Nucleus accumbens (tissue), 56 donors: Measurements from ENCODE around the gene SLC49A4.

Source experiments
- DNase-seq, 56 donors: peaks; one replicate each; lab custom pipeline; 2025; lab: John Stamatoyannopoulos, UW

SLC49A4 gene

DNA sequence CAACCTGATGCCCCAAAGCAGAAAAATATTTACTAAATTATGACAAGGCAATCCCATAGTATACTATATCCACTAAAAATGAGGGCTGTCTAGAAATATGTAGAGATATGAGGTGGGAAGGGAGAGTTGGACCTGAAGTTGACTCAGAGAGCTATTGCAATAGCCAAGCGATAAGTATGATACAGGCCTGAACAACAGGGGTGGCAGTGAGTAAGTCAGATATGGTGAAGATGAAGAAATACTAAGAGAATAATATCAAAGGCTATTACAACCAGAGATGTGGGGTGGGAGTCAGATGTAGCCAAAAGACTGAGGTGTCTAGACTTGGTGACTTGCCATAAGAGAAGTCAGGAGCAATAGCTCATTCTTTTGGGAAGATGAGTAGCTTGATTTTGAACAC lies 10.4 kb upstream of the SLC49A4 start:
- DNase-seq = no peak

DNA sequence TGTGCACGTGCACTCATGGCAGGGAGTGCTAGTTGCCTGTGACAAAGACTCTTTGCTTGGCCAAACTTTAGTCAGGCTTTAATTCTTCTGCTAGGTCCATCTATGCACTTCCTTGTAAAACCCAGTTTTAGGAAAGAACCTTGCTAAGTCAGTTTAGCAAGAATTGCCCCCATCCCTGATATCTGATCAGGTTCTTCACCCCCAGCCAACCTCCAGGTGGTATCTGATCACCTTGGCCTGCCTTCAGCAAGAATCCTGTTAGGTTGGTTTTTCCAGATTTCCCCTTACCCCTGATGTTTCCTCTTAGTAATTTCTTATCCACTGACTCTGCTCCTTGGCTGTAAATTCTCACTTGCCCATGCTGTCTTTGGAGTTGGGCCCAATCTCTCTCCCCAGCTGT lies 9.6 kb upstream of the SLC49A4 start:
- no peak for DNase-seq

DNA sequence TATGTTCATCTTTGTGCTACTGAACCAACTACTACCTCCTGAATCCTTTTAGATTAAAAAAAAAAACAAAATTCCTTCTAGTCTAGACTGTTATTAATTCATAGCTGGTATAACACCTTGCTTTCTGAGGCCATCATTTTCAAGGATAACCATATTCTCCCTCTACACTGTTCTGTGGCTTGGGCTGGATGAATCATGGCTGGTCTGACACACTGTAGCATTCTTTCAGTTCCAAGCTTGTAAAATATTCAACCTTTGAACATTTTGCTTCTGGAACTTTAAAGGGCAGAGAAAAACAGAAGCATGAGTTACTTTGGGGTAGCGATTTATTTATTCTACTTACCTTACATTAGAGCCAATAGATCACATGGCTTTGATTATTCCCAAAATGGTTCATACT lies 8.8 kb upstream of the SLC49A4 start:
- no peak for DNase-seq

DNA sequence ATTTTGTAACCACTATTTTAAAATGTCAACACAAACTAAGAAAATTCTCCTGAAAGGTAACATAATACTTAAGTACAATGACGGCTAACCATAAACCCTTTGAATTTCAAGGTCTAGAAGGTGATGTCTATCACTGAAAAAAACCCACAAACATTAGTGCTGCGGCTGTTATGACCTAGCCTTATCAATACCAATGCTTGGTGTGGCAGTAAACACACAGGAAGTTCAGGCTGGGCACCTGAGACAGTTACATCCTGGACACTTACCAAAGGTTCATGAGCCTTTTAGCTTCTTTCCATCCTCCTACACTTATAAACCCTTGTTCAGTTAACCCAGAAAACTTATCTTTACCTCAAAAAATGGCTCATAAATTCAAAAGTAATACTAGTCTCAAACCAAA lies 7.0 kb upstream of the SLC49A4 start:
- DNase-seq = no peak

DNA sequence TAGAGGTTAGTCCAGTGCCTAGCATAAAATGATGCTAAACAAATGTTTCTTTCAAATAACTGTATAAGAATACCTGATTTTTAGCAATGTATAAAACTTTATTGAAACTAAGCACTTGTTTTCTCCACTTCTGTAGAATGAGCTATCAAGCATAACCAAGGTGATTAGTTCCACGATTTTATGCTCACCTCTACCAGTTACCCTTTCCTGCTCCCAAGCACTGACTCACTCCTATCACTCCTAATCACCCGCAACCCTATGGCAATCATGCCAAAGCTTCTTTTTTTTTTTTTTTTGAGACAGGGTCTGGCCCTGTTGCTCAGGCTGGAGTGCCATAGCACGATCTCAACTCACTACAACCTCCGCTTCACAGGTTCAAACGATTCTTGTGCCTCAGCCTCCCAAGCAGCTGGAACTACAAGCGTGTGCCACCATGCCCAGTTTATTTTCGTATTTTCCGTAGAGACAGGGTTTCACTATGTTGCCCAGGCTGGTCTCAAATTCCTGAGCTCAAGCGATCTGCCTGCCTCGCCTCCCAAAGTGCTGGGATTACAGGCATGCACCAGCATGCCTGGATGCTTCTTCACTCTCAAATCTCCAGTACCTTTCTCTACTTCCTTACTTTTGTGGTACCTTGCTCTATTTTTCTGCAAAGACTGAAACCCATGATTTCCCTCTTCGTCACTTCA lies 5.1 kb upstream of the SLC49A4 start:
- DNase-seq = no peak

DNA sequence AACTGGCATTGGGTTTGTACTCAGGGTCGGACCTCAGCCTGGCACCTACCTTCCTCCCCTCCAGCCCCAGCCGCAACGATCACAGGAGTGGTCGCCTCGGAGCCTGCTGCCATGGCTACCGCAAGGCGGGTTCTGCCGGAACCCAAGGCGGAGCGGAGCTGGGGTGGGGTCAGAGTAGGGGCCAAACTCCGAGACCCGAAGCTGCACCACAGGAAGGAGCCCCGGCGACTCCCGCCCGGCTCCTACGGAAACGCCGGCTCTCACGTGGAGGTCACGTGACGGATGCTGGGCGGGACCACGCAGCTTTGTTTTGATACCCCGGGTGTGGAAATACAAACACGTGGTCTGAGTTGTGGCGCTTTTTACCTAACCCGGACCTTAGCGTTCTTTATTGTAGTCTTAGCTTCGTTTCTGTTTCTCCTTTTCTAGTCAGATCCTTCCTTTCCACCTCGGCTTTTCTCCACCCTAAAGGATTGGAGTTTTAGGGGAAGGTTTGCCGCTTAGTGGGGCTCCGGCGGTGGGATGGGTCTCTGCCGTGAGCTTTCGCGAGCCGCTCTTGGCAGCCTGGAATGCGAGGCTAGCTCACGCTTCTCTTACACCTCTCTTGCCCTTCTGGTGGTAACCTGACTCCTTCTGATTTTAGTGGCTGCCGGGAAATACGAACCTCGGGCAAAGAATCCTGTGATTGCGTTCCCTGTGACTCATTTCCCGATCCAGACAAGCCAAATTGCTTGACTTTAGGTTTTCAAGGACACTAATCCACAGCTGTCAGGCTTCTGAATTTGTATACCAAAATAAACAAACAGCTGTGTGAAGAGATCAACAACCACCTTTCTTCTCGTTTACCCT lies 1.1 kb upstream of the SLC49A4 start, which contains the start of gene HSPBAP1:
HSPBAP1 (minus strand) TSS at position 264 of the 849 bp plus-strand sequence; CDS start at position 113, 151 bp downstream.
- no peak for DNase-seq

DNA sequence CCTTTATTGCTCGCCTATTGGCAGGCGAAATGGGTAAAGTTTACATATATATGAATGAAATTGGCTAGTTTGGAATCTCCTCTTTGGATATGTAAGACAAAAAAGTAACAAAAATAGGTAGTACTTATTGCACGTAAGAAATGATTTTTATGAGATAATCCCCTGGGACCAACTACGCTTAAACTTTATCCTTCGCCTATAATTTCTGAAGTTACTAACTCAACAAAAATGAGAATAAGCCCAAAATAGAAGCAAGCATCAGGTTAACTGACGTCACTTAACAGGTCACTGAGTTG lies 438 bp upstream of the SLC49A4 start:
- no peak for DNase-seq

DNA sequence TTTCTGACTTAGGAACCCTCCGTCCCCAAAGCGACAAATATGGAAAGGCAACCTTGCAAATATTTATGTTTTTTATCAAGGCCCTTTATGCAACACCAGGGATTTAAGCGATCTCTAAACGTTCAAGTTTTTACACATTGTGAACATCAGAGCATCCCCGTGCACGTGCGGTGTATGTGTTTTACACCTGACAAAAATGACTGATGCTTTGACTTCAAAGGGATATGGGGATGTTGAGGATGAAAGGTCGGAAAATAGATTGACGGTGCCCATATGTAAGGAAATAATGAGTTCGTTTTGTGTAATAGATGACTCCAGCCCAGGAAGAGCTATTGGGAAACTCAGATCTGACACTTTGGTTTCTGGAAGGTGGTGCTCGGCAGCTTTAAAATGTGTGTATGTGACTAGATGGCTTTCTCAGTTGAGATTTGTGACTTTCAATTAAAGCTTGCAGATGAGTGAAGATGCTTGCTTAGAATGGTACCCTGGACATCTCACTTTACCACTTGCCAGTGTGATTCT lies 866 bp downstream of the SLC49A4 start:
- no peak for DNase-seq

DNA sequence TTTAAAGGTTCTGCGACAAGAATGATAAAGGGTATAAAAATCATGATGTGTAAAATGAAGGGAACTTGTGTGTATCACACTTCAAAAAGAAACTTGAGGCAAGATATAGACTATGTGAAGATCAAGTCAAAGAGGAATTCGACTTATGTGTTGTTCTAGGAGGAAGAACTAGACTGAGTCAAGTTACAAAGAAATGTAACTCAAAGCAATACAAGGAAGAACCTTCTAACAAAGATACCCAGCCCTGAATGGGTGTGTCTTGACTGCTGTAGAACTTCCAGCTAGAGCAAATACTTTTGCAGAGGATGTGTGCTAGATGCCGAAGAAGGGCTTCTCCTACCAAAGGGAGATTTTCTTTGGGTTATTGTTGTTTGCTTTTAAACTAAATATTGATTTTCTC lies 2.4 kb downstream of the SLC49A4 start:
- DNase-seq = no peak

DNA sequence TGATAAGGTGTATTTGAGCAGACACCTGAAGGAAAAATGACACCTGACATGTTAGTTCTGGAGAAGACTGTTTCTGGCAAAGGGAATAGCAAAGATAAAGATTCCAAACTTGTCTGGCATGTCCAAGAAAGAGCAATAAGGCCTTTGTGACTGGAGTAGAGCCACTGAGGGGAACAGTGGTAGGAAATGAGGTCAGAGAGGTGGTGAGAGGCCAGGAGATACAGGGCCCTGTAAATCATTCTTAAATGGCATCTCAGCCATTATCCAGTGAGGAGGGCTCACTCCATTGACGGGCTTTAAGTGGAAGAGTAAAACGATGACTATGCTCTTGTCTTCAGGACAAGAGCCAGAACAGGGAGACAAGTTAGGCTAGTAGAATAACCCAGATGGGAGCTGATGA lies 4.5 kb downstream of the SLC49A4 start:
- no peak for DNase-seq

DNA sequence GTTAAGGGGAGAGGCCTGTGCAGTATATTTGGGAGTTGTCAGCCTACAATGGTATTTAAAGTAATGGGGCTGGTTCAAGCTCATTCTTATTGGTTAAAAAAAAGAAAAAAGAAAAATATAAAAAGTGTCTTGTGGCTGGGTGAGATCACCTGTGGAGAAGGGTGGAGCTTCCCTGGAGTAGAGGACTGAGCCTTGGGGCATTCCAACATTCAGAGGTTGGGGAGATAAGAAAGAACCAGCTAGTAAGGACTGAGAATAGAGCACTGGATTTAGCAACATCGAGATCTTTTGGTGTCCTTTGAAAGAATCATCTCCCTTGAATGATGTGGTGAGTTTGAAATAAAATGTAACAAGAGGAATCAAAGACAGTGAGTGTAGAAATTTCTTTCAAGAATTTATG lies 5.2 kb downstream of the SLC49A4 start:
- DNase-seq = no peak

DNA sequence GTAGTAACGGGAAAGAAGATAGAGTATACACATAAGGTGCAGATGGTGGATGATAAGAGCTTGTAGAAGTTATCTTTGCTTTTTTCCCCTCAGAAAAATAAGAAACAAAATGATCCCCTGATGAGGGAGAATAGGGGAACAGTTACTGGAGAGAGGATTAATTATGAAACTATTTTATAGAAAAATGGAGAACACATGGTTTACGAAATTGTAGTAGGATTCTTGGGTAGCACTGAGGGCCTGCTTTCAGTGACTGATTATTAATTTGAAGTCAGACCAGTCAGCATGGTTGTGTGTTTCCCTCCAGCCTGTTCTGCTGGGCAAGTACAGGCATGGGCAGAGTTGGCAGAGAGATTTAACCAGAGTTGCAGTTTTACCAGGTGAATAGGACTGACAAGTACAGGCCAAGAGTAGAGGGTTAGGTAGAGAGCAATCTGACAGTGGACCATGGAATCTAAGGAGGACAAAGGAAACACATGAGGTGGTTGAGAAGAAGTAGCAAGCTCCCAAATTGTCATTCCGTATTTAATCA lies 5.9 kb downstream of the SLC49A4 start:
- DNase-seq = no peak

DNA sequence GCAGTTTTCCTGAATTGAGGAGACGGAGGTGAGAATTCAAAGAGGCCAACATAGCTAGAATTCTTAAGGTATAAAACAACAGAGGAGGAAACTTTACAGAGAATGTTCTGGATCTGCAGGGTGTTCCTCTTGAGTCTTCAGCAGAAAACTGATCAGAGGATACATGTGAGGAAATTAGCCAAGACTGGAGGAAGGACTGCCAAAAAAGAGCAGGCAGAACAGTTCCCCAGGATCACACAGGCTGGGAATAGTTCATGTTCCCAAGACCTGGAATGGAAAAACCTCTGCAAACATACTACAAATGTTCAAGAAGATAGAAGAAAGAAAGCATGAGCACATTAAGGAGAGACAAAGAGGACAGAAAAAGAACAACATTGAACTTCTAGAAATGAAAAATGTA lies 7.5 kb downstream of the SLC49A4 start:
- no peak for DNase-seq

DNA sequence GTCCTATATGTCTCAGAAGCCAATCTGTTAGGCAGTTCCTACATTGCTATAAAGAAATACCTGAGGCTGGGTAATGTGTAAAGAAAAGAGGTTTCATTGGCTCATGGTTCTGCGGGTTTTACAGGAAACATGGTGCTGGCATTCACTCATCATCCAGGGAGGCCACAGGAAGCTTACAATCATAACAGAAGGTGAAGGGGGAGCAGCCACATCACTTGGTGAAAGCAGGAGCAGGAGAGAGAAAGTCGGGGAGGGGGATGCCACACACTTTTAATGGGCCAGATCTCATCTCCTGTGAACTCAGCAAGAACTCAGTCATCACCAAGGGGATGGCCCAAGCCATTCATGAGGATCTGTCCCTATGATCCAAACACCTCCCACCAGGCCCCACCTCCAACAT lies 9.1 kb downstream of the SLC49A4 start:
- no peak for DNase-seq

DNA sequence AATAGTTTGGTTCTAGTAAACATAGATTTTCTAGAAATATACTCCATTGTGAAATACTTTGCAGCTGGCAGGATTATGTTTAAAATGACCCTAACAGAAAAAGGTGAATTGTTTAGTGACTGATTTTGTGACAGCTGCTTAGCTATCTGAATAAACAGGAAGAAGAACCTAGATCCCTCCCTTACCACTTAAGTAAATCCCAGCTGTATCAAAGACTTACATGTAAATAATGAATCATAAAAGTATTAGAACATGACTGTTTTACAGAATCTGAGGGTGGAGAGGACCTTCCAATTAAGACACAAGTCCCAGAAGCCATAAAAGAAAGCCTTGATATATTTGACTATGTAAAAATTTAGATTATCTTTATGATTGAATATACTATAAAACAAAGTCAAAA lies 15.9 kb downstream of the SLC49A4 start:
- no peak for DNase-seq

DNA sequence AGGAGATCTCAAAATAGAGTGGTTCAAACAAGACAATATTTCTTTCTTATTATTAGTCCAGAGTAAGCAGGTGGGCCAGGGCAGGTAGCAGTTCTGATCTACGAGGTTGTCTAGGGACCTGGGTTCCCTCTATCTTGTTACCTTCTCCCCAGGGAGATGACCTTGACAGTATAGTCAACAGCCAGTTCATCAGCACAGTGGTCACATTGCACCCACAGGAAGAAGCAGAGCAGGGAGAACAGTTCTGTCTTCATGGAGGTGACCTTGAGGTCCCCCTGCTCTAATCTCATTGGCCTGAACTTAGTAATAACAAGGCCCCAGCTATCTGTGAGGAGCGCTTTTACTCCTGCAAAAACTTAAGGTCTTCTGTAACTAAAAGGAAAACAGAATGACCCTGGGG lies 21.7 kb downstream of the SLC49A4 start:
- no peak for DNase-seq

DNA sequence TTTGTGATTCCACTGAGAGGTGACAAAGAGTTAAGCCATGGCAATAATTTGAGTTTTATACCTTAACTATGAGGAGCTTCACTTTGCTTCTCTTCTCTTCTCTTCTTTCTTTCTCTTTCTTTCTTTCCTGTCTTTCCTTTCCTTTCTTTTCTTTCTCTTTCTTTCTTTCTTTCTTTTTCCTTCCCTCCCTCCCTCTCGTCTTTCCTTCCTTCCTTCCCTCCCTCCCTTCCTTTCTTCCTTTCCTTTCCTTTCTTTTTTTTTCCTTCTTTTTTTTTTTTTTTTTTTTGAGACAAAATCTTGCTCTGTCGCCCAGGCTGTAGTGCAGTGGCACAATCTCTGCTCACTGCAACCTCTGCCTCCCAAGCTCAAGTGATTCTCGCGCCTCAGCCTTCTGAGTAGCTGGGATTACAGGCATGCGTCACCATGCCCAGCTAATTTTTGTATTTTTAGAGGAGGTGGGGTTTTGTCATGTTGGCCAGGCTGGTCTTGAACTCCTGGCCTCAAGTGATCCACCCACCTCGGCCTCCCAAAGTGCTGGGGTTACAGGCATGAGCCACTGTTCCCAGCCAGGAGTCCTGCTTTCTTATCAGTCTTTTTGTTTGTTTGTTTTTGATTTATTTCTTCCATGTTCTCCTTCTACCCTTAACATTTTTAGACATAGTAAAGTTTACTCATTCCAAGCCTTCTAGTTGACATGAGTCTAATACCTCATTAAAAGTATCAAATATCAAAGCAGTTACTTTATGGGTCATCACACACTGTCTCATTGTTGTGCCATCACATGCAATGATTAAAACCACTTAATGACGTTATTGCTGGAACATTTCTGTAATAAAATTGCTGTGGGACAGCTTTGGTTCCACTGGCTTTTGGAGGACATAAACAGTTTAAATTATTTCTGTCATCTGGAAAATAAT lies 29.9 kb downstream of the SLC49A4 start:
- DNase-seq = no peak

DNA sequence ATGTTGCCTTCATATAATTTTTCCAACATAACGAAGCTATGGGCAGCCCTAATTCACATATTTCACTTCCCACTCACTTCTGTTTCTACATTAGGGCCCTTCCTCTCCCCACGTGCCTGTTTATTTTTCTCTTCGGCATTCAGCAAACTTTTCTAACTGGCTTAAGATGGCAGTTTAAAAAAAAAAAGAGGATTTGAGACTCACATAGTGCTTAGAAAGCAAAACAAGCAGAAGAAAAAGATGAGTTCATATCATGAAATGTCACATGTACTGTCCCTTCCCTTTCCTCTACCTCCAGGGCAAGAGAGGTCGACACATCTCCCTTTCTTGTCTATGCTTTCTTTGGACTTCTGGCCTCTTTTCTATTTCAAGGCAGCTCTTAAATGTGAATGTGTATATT lies 30.6 kb downstream of the SLC49A4 start:
- no peak for DNase-seq

DNA sequence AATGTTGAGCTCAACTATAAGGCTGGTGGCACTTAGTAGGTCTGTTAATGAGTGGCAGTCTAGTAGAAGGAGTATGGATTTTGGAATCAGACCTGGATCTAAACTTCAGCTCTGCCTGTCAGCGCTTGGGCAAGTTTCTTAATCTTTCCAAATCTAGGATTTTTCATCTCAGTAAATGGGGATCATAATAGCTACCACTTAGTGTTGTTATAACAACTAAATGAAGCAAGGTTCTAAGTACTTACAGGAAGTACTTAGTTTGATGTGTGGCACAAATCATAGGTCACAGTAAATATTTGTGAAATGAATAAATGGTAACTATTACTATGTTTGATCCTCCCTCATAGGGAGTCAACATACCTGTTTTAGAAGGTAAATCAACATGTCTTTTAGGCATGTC lies 31.4 kb downstream of the SLC49A4 start:
- DNase-seq = no peak

DNA sequence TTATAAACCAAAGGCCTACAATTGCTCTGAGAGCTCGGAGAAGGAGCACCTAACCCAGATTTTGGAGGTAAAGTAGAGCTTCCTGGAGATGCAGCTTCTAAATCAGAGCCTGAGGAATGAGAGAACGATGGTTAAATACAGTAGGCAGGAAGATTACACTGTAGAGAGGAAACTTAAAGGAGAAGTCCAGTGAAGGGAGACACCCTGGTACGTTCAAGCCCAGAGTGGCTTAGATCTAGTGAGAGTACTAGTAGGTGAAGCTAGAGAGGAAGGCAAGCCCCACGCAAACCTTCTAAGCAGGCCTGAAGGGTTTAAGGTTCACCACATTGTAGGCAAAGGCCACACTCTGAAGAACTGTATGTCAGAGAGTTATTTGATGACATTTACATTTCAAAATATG lies 33.4 kb downstream of the SLC49A4 start:
- DNase-seq = no peak

DNA sequence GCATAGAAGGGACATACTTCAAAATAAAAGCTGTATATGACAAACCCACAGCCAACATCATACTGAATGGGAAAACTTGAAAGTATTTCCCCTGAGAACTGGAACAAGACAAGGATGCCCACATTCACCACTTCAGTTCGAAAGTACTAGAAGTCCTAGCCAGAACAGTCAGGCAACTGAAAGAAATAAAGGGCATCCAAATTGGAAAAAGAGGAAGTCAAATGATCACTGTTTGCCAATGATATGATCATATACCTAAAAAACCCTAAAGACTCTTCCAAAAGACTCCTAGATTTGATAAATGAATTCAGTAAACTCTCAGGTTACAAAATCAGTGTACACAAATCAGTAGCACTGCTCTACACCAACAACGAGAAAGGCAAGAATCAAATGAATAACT lies 40.7 kb downstream of the SLC49A4 start:
- DNase-seq = no peak
